Loucy (cell line): ENCODE data around the gene BRINP3.

Experiments used
- H2AFZ ChIP-seq: fragments of 200-600 bp; sonication (generic); 2 replicates; pipeline ENCODE4 v1.6.0; 2016; ENCODE audit warnings: antibody characterized with exemption, mild to moderate bottlenecking, low read length, moderate library complexity
- H3F3A ChIP-seq: fragments of 200-600 bp; 2 replicates; pipeline ENCODE4 v1.6.0; 2016; ENCODE audit warnings: antibody characterized with exemption, low read depth, mild to moderate bottlenecking
- H3K27me3 ChIP-seq: fragments of 200-600 bp; sonication (generic); 2 replicates; pipeline ENCODE4 v1.6.1; 2014; ENCODE audit warnings: low read length, mild to moderate bottlenecking; ENCODE audit not compliant: insufficient read depth, poor library complexity, severe bottlenecking
- H3K36me3 ChIP-seq: fragments of 200-600 bp; sonication (generic); 2 replicates; pipeline ENCODE4 v1.6.1; 2016; ENCODE audit warnings: low read length; ENCODE audit not compliant: insufficient read depth
- H3K4me1 ChIP-seq: fragments of 200-600 bp; sonication (generic); 2 replicates; pipeline ENCODE4 v1.5.1; 2014; ENCODE audit warnings: low read length, mild to moderate bottlenecking; ENCODE audit not compliant: insufficient read depth, poor library complexity, severe bottlenecking
- H3K4me2 ChIP-seq: fragments of 200-600 bp; sonication (generic); 2 replicates; pipeline ENCODE4 v1.6.0; 2014; ENCODE audit warnings: antibody characterized with exemption, low read length, low read depth, mild to moderate bottlenecking; ENCODE audit not compliant: poor library complexity, severe bottlenecking
- H3K4me3 ChIP-seq: fragments of 200-600 bp; sonication (generic); 2 replicates; pipeline ENCODE4 v1.5.1; 2014; ENCODE audit warnings: low read length, mild to moderate bottlenecking, mixed read lengths; ENCODE audit not compliant: poor library complexity, severe bottlenecking
- H3K79me2 ChIP-seq: fragments of 200-600 bp; sonication (generic); 2 replicates; pipeline ENCODE4 v1.6.1; 2014; ENCODE audit warnings: low read length; ENCODE audit not compliant: insufficient read depth
- H3K9ac ChIP-seq: fragments of 200-600 bp; sonication (generic); 2 replicates; pipeline ENCODE4 v1.6.0; 2014; ENCODE audit warnings: mild to moderate bottlenecking, low read depth, low read length, moderate library complexity; ENCODE audit not compliant: poor library complexity, severe bottlenecking
- H3K9me2 ChIP-seq: fragments of 200-600 bp; sonication (generic); replicated peaks from 2 replicates; pipeline ENCODE4 v1.6.1; 2016; ENCODE audit warnings: low read depth, low read length, mixed read lengths
- H3K9me3 ChIP-seq: fragments of 200-600 bp; sonication (generic); 2 replicates; pipeline ENCODE4 v1.6.1; 2014; ENCODE audit warnings: mild to moderate bottlenecking, antibody characterized with exemption, low read length, low read depth; ENCODE audit not compliant: insufficient read depth
- H4K20me1 ChIP-seq: fragments of 200-600 bp; sonication (generic); 2 replicates; pipeline ENCODE4 v1.6.0; 2014; ENCODE audit warnings: antibody characterized with exemption, low read length, mild to moderate bottlenecking; ENCODE audit not compliant: insufficient read depth, poor library complexity, severe bottlenecking
- CTCF ChIP-seq: fragments of 200-600 bp; sonication (generic); conservative IDR thresholded peaks from 2 replicates; pipeline ENCODE4 v1.5.1; 2014; ENCODE audit warnings: mild to moderate bottlenecking, antibody characterized with exemption, low read length
- EZH2phosphoT487 ChIP-seq: fragments of 200-600 bp; IDR thresholded peaks from 2 replicates; pipeline ENCODE4 v1.6.1; 2018; ENCODE audit warnings: antibody characterized with exemption, mild to moderate bottlenecking, moderate library complexity, borderline replicate concordance

Gene BRINP3

GRCh38 chr1:190416239-190416638, 61.4 kb downstream of the BRINP3 start:
- H3F3A ChIP-seq = no peaks in the 10 kb centered on the region
- no peaks in the 10 kb centered on the region for H3K27me3 ChIP-seq
- no peaks in the 10 kb centered on the region for H3K9me3 ChIP-seq
- H3K36me3 ChIP-seq = no peaks in the 10 kb centered on the region
- no peak overlapping the region for H2AFZ ChIP-seq
- H3K9me2 ChIP-seq = no peaks in the 10 kb centered on the region
- no peaks in the 10 kb centered on the region for H3K4me1 ChIP-seq
- no peak overlapping the region for H3K9ac ChIP-seq
- no peak overlapping the region for H3K4me2 ChIP-seq
- no peaks in the 10 kb centered on the region for H3K79me2 ChIP-seq
- H3K4me3 ChIP-seq = no peak overlapping the region
- no peaks in the 10 kb centered on the region for H4K20me1 ChIP-seq
- no peak for TF ChIP-seq EZH2phosphoT487

DNA sequence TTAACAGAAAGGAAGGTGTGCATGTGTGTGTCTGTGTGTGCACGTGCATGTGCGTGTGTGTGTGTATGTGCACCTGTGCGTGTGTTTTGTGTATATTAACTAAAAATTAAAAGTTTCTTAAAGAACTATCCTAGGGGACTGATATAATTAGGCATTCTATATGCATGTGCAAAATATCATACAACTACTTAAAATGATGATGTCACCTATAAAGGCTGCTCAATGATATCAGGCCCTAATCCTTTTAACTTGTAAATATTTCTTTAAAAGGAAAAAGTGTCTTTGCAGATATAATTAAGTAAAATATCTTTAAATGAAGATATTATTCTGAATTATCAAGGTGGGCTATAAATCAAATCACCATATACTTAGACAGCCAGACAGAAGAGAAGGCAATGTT, 64.5 kb downstream of the BRINP3 start:
- H3K4me3 ChIP-seq = no peak overlapping the region
- no peaks in the 10 kb centered on the region for H3K9me3 ChIP-seq
- no peaks in the 10 kb centered on the region for H3F3A ChIP-seq
- no peaks in the 10 kb centered on the region for H4K20me1 ChIP-seq
- H3K9ac ChIP-seq = no peak overlapping the region
- no peaks in the 10 kb centered on the region for H3K9me2 ChIP-seq
- H2AFZ ChIP-seq = no peak overlapping the region
- no peaks in the 10 kb centered on the region for H3K36me3 ChIP-seq
- no peaks in the 10 kb centered on the region for H3K4me1 ChIP-seq
- TF ChIP-seq EZH2phosphoT487 = no peak
- no peaks in the 10 kb centered on the region for H3K79me2 ChIP-seq
- H3K27me3 ChIP-seq = no peaks in the 10 kb centered on the region
- no peak overlapping the region for H3K4me2 ChIP-seq

- no peaks in the 10 kb centered on the region for H3K79me2 ChIP-seq
- no peaks in the 10 kb centered on the region for H3K9me3 ChIP-seq
- TF ChIP-seq CTCF (no peak), EZH2phosphoT487 (no peak)
- H3K4me3 ChIP-seq = no peak overlapping the region
- H3K4me1 ChIP-seq = no peaks in the 10 kb centered on the region
- no peak overlapping the region for H3K9ac ChIP-seq
- no peak overlapping the region for H3K4me2 ChIP-seq
- H3F3A ChIP-seq = no peaks in the 10 kb centered on the region
- H3K9me2 ChIP-seq = no peaks in the 10 kb centered on the region
- no peaks in the 10 kb centered on the region for H4K20me1 ChIP-seq
- no peaks in the 10 kb centered on the region for H3K27me3 ChIP-seq
- no peak overlapping the region for H2AFZ ChIP-seq
- no peaks in the 10 kb centered on the region for H3K36me3 ChIP-seq
These were observed 74.3 kb downstream of the BRINP3 start for GRCh38 chr1:190403402-190403801.

DNA sequence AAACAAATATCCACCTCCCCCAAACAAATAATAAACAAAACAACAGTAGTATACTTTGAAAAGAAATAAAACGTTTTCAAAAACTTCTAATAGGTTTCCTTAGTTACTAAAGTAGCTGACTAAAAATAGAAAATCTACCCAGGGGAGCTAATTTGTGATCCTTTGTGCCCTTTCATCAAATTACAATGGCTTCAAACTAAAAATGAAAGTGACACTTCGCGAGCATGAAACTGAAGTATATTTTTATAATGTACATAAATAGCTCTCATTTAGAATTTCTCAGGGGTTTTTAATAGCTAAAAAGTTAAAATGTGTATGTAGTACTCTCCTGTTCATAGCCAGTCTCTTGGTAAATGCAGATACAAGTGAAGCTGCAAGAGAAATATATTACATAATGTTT, 78.4 kb downstream of the BRINP3 start:
- H3F3A ChIP-seq = no peaks in the 10 kb centered on the region
- H3K9me3 ChIP-seq = no peaks in the 10 kb centered on the region
- no peak overlapping the region for H3K9ac ChIP-seq
- H3K4me3 ChIP-seq = no peak overlapping the region
- H3K79me2 ChIP-seq = no peaks in the 10 kb centered on the region
- no peaks in the 10 kb centered on the region for H4K20me1 ChIP-seq
- H3K4me2 ChIP-seq = peak overlapping the region; percentile 25
- H3K4me1 ChIP-seq = no peaks in the 10 kb centered on the region
- TF ChIP-seq CTCF = no peak
- no peak for TF ChIP-seq EZH2phosphoT487
- H2AFZ ChIP-seq = no peak overlapping the region
- no peaks in the 10 kb centered on the region for H3K27me3 ChIP-seq
- no peaks in the 10 kb centered on the region for H3K9me2 ChIP-seq
- no peaks in the 10 kb centered on the region for H3K36me3 ChIP-seq
